Measurements from ENCODE around the gene USP48. TPM values are rescaled to one million over a fixed set of nuclear protein-coding genes. Genes with fewer than 3 reads are reported as not detected.

Gene USP48
- total RNA-seq, 2 experiments from 2014 or later: 73.3 to 76.0 TPM

DNA sequence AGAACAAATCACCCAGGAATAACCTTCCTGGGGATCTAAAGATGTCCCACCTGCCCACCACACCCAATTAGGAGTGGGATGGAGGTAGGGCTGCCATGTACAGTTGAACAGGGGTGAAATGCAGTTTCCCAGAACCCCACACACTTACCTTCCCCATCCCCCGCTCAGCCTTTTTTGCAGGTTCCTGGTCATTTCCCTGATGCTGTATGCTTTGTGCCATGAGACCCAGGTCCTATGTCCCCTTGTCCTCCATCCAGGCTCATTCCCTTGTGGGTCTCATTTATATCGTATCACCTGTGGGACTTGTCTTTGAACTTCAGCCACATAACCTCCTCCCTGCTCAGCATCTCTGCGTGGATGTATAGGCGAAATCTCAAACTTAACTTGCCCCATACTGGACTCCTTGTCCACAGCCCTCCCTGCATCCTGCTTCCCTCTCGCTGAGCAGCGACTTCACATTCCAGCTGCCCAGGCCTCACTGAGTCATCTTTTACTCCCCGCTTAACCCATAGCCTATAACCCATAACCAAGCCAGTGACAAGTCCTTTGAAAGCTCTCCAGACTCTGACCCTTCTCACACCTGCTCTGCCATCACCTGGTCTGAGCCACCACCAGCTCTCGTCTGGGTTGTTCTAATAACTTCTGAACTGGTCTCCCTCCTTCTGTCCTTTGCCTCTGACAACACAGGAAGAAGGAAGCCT, 33.8 kb upstream of the USP48 start:
- H3K27ac Mint-ChIP-seq: no peak overlapping the region
- ChIA-PET POLR2A (no interaction called here), CTCF (interaction anchor here (0.6 kb wide), 1 partner anchor 77 kb away, joined by 6 read pairs; no protein-coding TSS in a partner anchor)
- no peaks in the 10 kb centered on the region for H3K9me3 Mint-ChIP-seq
- Histone ChIP-seq H3K4me1 (ENCODE audit: insufficient read depth, low read length) (peaks cover 7% of the 10 kb centered on the region), H3K27me3 (ENCODE audit: control insufficient read depth in 1 of 2, insufficient read depth in 2 of 2, low read length in 2 of 2) (peaks cover 8 to 10% of the 10 kb centered on the region in 2 experiments), H3K4me3 (ENCODE audit: low read length) (no peak overlapping the region), H3K36me3 (ENCODE audit: insufficient read depth, low read length) (no peaks in the 10 kb centered on the region), H3K9me3 (ENCODE audit: control insufficient read depth in 1 of 2, insufficient read depth in 1 of 2, low read length in 2 of 2) (peaks cover 0 to 7% of the 10 kb centered on the region in 2 experiments), H3K27ac (ENCODE audit: low read depth in 1 of 2, low read length in 2 of 2) (no peak overlapping the region)
- H3K4me3 Mint-ChIP-seq: no peak overlapping the region
- no peak for ATAC-seq (ENCODE audit: poor library complexity)
- TF ChIP-seq, protein P1, sequence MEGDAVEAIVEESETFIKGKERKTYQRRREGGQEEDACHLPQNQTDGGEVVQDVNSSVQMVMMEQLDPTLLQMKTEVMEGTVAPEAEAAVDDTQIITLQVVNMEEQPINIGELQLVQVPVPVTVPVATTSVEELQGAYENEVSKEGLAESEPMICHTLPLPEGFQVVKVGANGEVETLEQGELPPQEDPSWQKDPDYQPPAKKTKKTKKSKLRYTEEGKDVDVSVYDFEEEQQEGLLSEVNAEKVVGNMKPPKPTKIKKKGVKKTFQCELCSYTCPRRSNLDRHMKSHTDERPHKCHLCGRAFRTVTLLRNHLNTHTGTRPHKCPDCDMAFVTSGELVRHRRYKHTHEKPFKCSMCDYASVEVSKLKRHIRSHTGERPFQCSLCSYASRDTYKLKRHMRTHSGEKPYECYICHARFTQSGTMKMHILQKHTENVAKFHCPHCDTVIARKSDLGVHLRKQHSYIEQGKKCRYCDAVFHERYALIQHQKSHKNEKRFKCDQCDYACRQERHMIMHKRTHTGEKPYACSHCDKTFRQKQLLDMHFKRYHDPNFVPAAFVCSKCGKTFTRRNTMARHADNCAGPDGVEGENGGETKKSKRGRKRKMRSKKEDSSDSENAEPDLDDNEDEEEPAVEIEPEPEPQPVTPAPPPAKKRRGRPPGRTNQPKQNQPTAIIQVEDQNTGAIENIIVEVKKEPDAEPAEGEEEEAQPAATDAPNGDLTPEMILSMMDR (IDR thresholded peaks at IDR 0.05): no peak
- H3K27me3 Mint-ChIP-seq: peaks cover 27% of the 10 kb centered on the region
- H3K36me3 Mint-ChIP-seq (ENCODE audit: low read depth): no peaks in the 10 kb centered on the region
- intact Hi-C loops (cut with DNase I, micrococcal nuclease): no loop called here
- H3K4me1 Mint-ChIP-seq (ENCODE audit: low read depth): peaks cover 11% of the 10 kb centered on the region
- no peak for DNase-seq

DNA sequence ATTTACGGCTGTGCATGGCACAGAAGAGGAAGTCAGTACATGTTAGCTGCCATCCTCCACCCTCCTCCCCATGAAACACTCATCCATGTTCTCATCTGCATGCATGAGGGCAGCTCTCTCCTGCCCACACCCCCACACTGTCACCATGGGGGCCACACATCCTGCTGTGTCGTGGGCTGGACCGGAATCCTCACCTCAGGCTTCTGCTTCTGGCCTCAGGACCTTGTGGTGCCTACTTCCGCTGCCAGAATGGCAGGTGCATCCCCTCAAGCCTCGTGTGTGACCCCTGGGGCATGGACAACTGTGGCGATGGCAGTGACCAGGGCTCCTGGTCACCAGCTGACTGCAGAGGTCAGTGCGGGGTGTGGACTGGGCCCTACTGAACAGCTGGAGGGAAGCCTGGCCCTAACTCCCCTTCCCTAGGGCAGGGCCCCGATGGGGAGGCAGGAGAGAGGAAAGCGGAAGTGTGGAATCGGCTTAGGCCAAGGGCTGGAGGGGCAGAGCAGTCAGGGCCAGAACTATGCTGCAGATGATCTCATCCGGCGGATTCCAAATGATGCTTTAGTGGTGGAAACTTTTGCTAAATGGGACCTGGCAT, 32.9 kb upstream of the USP48 start:
- Mint-ChIP-seq H3K27ac (no peak overlapping the region), H3K36me3 (ENCODE audit: low read depth) (no peaks in the 10 kb centered on the region), H3K4me1 (ENCODE audit: low read depth) (peaks cover 11% of the 10 kb centered on the region), H3K4me3 (no peak overlapping the region), H3K9me3 (no peaks in the 10 kb centered on the region), H3K27me3 (peaks cover 32% of the 10 kb centered on the region)
- peaks cover 0 to 7% of the 10 kb centered on the region in 2 experiments for H3K9me3 ChIP-seq (ENCODE audit: control insufficient read depth in 1 of 2, insufficient read depth in 1 of 2, low read length in 2 of 2)
- ChIA-PET CTCF (no interaction called here), POLR2A (no interaction called here)
- H3K4me1 ChIP-seq (ENCODE audit: insufficient read depth, low read length): peaks cover 7% of the 10 kb centered on the region
- TF ChIP-seq, protein P1 (IDR thresholded peaks at IDR 0.05): no peak
- no peak overlapping the region for H3K4me3 ChIP-seq (ENCODE audit: low read length)
- intact Hi-C loops (cut with DNase I, micrococcal nuclease): no loop called here
- H3K36me3 ChIP-seq (ENCODE audit: insufficient read depth, low read length): no peaks in the 10 kb centered on the region
- H3K27ac ChIP-seq (ENCODE audit: low read depth in 1 of 2, low read length in 2 of 2): no peak overlapping the region
- DNase-seq: peak in 2 of 14 experiments; percentile 14 to 27
- H3K27me3 ChIP-seq (ENCODE audit: control insufficient read depth in 1 of 2, insufficient read depth in 2 of 2, low read length in 2 of 2): peaks cover 10 to 11% of the 10 kb centered on the region in 2 experiments
- ATAC-seq (ENCODE audit: poor library complexity): no peak

DNA sequence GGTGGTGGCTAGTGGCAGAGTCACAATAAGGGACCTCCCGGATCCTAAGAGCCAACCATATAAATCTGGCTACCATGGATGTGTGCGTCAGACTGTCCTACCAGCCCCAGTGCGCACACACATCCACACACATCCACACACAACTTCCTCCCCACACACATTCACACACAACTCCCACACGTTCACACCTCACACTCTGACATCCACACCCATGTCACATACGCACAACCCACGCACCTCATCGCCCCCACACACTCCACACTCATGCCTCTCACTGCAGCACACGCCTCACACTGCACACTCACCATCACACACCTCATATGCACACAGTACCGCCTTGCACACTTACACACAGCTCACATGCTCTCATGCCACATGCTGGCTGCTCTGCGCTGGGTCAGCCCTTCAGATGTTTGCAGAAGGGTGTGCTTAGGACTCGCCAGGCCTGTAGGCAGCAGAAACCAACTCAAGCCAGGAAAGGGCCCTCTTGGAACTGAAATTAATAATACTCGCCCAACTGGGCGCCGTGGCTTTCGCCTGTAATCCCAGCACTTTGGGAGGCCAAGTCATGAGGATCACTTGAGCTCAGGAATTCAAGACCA, 32.1 kb upstream of the USP48 start:
- Mint-ChIP-seq H3K4me1 (ENCODE audit: low read depth) (peaks cover 11% of the 10 kb centered on the region), H3K4me3 (peak overlapping the region; percentile 21), H3K9me3 (no peaks in the 10 kb centered on the region), H3K36me3 (ENCODE audit: low read depth) (no peaks in the 10 kb centered on the region), H3K27me3 (peaks cover 36% of the 10 kb centered on the region), H3K27ac (no peak overlapping the region)
- TF ChIP-seq, protein P1 (IDR thresholded peaks at IDR 0.05): no peak
- peaks cover 7% of the 10 kb centered on the region for H3K4me1 ChIP-seq (ENCODE audit: insufficient read depth, low read length)
- intact Hi-C loops (cut with DNase I, micrococcal nuclease): no loop called here
- peaks cover 10 to 11% of the 10 kb centered on the region in 2 experiments for H3K27me3 ChIP-seq (ENCODE audit: control insufficient read depth in 1 of 2, insufficient read depth in 2 of 2, low read length in 2 of 2)
- ATAC-seq (ENCODE audit: poor library complexity) (no peak), DNase-seq (no peak)
- peaks cover 0 to 7% of the 10 kb centered on the region in 2 experiments for H3K9me3 ChIP-seq (ENCODE audit: control insufficient read depth in 1 of 2, insufficient read depth in 1 of 2, low read length in 2 of 2)
- H3K36me3 ChIP-seq (ENCODE audit: insufficient read depth, low read length): no peaks in the 10 kb centered on the region
- no peak overlapping the region for H3K27ac ChIP-seq (ENCODE audit: low read depth in 1 of 2, low read length in 2 of 2)
- H3K4me3 ChIP-seq (ENCODE audit: low read length): no peak overlapping the region
- CTCF ChIA-PET: no interaction called here
- POLR2A ChIA-PET: interaction anchor here (1.4 kb wide), 1 partner anchor 33 kb away, joined by 3 read pairs; the partner anchor contains the start of gene USP48

All from CD4-positive, alpha-beta T cell (primary cell).